Measurements from ENCODE around the gene TMEM151B. TPM values are rescaled to one million over a fixed set of nuclear protein-coding genes. Genes with fewer than 3 reads are reported as not detected.

Gene TMEM151B
- total RNA-seq, 1 donor from 2014 or later: 0.07 TPM

DNA sequence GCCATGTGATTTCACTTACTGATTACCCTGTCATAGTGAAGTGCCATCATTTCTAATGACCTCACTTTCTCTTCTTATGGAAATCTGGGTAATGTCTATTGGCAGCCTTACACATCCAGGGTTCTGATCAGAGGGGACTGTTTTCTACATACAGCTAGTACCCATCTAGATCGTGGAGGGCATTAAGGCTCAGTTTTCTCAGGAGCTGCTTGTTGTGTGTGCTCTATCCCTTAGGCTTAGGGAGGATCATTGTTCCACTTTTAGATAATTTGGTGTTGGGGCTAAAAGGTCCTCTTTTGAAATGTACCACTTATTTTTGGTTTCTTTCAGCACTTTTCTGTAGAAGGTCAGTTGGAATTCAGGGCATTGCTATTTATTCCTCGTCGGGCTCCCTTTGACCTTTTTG, 19.5 kb upstream of the TMEM151B start:
- DNase-seq (ENCODE audit: low read depth, low spot score): no peak

DNA sequence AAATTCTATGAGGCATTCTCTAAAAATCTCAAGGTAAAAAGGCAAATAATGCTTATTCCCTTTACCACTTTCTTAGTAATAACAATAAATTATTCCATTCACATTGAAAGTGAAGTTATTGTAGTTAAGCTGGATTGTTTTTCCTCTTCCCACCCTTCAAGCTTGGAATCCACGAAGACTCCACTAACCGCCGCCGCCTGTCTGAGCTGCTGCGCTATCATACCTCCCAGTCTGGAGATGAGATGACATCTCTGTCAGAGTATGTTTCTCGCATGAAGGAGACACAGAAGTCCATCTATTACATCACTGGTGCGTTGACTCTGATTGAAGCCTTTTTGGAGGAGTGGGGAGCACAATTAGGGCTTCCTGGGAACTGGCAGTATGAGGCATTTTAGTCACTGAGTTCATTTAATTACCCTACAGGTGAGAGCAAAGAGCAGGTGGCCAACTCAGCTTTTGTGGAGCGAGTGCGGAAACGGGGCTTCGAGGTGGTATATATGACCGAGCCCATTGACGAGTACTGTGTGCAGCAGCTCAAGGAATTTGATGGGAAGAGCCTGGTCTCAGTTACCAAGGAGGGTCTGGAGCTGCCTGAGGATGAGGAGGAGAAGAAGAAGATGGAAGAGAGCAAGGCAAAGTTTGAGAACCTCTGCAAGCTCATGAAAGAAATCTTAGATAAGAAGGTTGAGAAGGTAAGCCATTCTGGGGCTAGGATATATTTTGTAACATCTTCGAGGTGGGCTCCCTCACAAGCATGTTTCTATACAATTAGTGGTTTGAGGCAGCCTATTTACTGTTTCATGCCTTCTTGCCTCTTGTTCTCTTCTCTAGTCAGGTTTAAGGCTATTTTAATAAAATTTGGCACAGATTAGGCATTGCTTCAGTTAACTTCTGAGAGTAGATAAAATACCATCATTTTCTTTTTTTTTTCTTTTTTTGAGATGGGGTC, 18.4 kb upstream of the TMEM151B start:
- DNase-seq (ENCODE audit: low read depth, low spot score): no peak

DNA sequence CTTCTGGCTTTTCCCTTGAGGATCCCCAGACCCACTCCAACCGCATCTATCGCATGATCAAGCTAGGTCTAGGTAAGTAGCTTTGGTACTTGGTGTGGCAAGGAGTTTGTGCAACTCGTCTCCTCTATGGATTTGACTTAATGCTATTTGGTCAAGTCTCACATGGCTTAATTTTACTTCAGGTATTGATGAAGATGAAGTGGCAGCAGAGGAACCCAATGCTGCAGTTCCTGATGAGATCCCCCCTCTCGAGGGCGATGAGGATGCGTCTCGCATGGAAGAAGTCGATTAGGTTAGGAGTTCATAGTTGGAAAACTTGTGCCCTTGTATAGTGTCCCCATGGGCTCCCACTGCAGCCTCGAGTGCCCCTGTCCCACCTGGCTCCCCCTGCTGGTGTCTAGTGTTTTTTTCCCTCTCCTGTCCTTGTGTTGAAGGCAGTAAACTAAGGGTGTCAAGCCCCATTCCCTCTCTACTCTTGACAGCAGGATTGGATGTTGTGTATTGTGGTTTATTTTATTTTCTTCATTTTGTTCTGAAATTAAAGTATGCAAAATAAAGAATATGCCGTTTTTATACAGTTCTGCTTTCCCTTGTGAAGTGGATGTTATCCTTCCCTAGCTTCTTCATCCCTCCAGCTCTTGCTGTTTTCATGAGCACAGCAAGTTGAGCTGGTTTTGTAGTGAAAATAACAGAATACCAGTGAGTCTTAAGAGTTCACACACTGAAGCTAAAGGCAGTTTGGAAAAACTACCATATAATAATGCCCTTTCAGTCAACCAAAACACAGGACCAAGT, 16.7 kb upstream of the TMEM151B start:
- no peak for DNase-seq (ENCODE audit: low read depth, low spot score)

- no peak for DNase-seq (ENCODE audit: low read depth, low spot score)
These were observed 15.8 kb upstream of the TMEM151B start for GRCh38 chr6:44254191-44255104.

GRCh38 chr6:44255105-44255808, 15.0 kb upstream of the TMEM151B start:
- DNase-seq (ENCODE audit: low read depth, low spot score): no peak

GRCh38 chr6:44255871-44256774, 14.1 kb upstream of the TMEM151B start:
- no peak for DNase-seq (ENCODE audit: low read depth, low spot score)

DNA sequence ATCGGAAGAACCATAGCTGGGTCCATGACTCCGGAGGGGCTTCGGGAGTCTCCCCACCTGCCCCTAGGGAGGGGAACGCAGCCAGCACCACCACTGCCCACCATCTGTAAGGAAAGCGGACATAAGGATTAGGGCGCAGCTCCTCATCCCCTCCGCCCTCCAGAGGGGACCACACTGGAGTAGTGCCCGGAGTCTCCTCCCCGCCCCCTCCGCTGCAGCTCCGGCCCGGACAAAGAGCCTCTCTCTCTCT, 13.6 kb upstream of the TMEM151B start:
- DNase-seq (ENCODE audit: low read depth, low spot score): no peak

DNA sequence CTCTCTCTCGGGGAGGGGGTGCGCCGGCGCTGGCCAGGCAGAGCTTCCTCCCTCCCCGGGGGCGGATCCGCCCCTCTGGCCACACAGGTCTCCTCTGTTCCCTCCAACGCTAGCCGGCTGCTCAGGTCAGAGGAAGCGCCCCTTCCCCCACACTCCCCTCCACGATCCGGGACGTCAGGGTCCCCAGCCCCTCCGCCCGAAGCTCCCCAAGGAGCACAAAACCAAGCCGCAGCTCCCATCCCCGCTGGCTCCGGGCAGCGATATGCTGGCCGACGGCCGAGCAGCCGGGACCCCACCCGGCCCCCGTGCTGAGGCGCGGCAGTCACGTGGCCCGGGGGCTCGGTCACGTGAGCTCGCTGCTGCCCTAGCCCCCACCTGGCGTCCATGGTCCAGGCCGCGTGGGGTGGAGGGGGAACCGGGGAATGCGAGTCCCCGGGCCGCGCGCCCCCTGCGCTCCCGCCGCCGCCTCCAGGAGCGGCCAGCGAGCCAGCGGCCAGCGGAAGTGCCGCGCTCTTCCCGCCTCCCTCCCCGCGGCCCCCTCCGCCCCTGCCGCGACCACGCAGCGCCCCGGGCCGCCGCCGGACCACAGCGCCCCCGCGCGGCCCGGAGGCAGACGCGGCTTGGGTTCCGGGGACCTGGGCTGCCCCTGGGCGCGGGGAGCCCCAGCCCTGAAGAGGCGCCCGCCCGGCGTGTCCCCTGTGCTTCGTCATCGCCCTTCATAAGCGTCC, 13.1 kb upstream of the TMEM151B start, which contains the start of gene SLC35B2:
Gene SLC35B2 (minus strand): TSS at position 504 of the 728 bp plus-strand sequence. CDS start 118 bp downstream, at position 386.
- DNase-seq (ENCODE audit: low read depth, low spot score): no peak

- DNase-seq (ENCODE audit: low read depth, low spot score): no peak
These were observed 12.4 kb upstream of the TMEM151B start for GRCh38 chr6:44257753-44258324.

DNA sequence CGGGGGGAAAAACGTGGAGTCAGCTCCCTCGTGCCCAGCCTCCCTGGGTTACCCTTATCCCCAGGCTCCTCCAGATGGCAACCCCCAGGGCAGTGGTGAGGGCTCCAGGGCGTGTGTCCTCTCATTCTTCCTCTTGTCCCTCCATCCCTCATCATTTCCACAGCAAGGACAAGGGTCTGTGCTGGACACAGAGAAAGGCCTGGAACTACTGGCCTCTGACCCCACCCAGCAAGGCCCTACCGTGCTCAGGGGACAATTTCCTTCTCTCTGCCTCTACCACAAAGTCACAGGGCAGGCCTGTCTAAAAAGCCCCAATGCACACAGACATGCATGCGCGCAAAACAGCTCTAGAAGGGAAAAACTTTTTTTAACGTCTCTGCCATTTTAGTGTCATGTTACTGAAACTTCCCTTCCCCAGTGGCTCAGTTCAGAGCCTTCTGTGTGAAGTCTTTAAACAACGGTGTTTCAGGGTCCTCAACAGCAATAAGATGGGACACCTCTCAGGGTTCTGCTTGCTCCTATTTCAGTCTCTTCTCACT, 11.9 kb upstream of the TMEM151B start:
- no peak for DNase-seq (ENCODE audit: low read depth, low spot score)

- DNase-seq (ENCODE audit: low read depth, low spot score): no peak
These were observed 11.3 kb upstream of the TMEM151B start for GRCh38 chr6:44258921-44259320.

- DNase-seq (ENCODE audit: low read depth, low spot score): no peak
These were observed 10.2 kb upstream of the TMEM151B start for GRCh38 chr6:44260011-44260410.

DNA sequence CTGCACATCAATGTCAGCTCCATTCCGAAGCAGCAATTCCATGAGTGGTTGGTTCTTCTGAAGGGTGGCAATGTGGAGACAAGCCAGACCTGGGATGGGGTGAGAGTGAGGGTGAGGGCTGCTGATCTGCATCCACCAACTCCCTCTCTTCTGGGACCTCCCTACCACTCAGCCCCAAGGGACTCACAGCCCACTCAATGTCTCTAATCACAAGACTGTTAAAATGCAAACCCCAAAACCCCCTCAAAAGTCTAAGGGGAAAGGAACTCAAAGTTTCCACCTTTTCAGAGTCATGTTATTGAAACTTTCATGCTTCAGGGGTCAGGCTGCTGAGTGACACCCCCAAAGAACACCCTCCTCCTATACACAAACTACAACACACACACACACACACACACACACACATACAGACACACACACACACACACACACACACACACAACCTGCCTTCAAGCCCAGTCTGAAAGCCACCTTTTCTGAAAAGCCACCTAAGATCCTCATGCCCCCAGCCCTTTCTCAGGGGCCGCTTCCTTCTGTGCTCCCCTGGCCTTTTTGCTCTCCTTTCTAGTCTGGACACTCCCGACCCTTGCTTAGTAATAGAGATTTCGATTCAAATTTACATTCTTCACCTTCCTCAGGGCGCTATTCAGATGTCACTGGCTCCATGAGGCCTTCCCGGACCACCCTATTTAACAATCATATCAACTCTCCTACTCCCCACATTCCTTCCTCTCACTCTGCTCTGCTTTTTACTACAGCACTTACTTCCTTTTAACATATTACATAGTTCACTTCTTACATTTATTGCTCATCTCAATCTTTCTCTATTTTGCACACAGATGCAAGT, 9.6 kb upstream of the TMEM151B start:
- DNase-seq (ENCODE audit: low read depth, low spot score): no peak

GRCh38 chr6:44261581-44261980, 8.7 kb upstream of the TMEM151B start:
- no peak for DNase-seq (ENCODE audit: low read depth, low spot score)

GRCh38 chr6:44262467-44263353, 7.5 kb upstream of the TMEM151B start:
- no peak for DNase-seq (ENCODE audit: low read depth, low spot score)

DNA sequence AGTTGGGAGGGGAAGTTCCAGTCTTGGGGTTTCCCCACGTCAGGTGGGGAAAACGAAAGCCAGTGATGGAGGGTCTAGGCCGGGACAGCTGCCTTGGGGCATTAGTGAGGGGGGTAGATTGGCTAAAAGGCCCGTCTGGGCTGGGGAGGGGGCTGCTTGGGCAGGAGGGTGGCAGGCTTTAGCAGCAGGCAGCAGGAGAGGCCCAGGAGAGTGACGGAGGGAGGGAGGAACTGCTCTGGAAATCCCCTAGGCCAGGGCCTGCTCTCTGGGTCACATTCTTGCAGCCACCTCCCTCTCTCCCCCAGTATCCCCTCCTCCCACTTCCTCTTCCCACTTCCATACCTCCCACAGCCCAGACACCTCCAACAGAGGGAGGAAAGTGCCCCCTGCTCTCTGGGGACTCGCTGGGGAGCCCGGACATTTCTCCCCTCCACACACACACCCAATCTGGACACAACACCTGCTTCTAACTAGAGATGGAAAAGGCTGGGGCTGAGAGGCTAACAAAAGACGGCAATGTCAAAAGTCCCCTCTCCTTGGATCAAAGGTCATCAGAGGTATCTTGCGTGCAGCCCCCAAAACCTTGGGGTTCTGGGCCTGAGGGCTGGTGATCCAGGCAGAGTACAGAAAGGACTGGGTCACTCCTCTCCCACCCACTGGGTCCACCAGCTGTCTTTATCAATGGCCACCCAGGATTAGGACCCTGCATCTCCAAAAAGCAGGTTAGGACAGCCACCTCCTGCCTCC, 6.7 kb upstream of the TMEM151B start:
- no peak for DNase-seq (ENCODE audit: low read depth, low spot score)

Data from pulmonary artery endothelial cell (primary cell).